NT2/D1 (cell line): Measurements from ENCODE around the gene FBXL7.

Experiments
- SUZ12 ChIP-seq: IDR thresholded peaks from 2 replicates; pipeline ENCODE4 v1.6.1; 2011; ENCODE audit not compliant: insufficient read length, insufficient read depth; ENCODE audit errors: extremely low read depth
- YY1 ChIP-seq: IDR thresholded peaks from 2 replicates; pipeline ENCODE4 v1.6.1; 2011; ENCODE audit not compliant: insufficient read length, insufficient read depth
- ZNF274 ChIP-seq: IDR thresholded peaks from 2 replicates; pipeline ENCODE4 v1.6.1; 2011; ENCODE audit warnings: mild to moderate bottlenecking, low read depth, low read length

DNA sequence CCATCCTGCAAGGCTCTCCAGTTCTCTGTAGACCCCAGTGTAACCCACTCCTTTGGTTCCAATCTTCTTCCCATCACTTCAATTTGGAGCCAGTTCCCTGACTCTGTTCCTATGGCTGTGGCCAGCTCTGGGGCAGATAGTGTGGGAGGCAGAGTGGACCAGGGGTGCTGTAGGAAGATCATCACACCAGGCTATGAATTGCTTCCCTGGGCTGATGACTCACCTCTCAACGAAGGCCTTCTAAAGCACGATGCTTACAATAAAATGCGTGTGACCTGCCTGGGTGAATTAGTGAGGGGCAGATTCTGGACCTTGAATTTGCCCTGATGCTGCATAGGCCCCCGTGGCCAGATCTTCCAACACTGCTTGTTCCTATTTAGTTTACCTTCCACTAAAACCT lies 289.7 kb downstream of the FBXL7 start:
- TF ChIP-seq YY1: no peak
- TF ChIP-seq ZNF274: no peak
- TF ChIP-seq SUZ12: no peak
